NCI-H2196 (cell line): ENCODE measurements around the gene TTC39B.

Source experiments
- DNase-seq: peaks from one replicate; lab custom pipeline; 2025; ENCODE audit not compliant: unreplicated experiment; lab: John Stamatoyannopoulos, UW

The TTC39B gene

DNA sequence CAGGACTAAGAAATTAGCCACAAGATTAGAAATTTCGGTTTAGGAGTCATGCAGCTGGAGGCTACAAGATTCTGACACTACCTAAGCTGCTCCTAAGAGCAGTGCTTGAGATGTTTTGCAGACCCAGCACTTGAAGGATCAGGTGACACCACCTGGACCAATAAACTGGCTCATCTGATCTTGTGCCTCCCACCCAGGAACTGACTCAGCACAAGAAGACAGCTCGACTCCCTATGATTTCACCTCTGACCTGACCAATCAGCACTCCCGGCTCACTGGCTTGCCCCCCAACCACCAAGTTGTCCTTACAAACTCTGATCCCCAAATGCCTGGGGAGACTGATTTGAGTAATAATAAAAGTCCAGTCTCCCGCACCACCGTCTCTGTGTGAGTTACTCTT lies 170.4 kb downstream of the TTC39B start:
- DNase-seq = no peak

DNA sequence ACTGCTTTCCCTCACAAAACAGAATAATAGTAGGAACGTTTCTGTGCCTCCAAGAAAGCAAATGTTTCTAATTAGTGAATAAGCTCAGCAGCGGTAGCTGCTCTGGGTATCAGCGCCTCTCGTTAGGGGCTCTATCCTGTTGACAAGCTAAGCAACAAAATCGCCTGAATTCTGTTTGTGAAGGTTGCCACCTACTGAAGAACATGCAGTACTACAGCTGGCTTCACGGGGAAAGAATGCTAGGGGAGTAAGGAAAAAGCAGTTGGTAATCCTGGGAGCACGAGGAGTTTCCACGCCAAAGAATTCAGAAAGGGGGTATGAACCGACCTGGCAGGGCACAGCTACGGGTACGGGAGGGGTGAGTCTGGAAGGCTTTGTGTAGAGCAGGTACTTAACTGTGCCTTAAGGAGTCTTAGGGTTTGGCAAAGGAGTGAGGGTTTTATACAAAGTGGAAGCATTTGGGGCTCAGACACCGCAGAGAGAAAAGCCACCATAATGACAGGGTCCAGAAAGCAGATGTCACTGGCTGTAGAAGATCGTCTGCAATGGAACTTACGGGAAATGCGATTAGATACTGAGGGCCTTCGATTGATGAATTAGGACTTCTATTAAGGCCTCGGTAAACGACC lies 171.7 kb downstream of the TTC39B start:
- DNase-seq = peak; percentile 93

DNA sequence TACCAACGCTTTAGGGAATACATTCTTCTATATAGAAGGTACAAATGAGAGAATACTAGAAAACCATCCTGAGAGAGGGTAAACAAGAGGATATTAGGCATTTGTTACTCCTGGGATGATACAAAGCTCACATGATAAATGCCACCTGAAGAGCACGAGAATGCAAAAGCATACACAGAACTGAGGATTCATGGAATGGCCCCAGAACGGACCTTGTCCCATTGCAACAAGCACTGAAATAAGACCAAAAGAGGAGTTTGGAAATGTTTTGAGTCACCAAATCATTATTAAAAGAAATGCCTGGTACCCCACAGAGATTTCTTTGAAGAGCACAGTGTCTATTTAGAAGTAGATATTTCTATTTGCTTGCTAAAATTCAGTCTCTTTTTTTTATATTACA lies 173.5 kb downstream of the TTC39B start:
- DNase-seq = no peak

DNA sequence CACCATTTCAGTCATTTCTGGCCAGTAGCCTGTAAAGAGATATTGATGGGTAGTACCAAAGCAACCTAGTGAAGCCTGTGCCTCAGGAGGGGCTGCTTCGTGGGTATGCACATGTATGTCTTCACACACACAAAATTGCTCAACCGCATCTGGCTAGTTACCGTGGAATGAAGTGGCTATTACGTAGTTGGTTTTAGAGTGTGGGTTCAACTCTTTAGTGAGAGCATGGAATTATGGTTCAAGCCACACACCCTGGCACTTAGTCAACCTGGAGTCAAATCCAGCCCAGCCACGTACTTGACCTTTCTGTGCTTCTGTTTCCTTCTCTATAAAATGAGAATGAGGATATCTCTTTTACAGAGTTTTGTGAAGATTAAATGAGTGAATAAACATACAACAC lies 174.9 kb downstream of the TTC39B start:
- peak; percentile 41 for DNase-seq

DNA sequence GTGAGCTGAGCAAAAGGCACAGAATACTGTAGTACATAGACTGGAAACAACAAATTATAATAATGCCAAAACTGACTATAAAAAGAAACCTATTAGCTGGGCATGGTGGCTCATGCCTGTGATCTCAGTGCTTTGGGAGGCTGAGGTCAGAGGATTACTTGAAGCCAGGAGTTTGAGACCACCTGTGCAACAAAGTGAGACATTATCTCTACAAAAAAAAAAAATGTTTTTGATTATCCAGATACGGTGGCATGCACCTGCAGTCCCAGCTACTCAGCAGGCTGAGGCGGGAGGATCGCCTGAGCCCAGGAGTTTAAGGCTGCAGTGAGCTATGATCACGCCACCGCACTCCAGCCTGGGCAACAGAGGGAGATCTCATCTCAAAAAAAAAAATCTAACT lies 175.9 kb downstream of the TTC39B start:
- no peak for DNase-seq

DNA sequence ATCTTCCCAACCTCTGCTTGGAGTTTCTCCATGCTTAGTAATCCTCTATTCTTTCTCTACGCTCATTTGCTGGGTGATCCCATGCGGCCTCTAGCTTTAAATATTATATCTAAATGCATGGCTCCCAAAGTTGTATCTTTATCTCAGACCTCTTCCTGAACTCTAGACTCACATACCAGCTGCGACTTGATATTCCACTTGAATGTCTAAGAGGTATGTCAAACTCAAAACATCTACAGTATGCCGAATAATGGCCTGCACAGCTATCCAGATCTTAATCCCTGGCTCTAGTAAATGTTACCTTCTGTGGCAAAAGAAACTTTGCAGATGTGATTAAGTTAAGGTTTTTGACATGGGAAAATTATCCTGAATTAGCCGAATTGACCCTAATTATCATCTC lies 179.2 kb downstream of the TTC39B start:
- no peak for DNase-seq

DNA sequence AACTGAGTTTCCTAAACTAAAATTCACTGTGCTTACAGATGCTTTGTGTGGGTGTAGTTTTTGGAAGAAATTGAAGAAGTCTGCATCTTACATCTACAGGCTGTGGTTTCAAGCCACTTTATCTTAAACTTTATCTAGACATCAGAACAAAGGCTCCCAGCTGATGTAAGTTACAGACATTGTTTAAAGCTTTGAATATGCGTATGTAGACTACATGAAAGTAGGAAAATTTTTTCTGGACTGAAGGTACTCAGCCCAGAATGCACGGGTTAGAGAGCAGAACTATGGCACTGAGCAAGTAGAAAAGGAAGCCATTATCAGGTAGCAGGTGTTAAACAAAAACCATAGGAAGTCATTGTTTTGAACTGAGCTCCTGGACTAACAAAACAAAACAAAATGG lies 185.4 kb downstream of the TTC39B start:
- no peak for DNase-seq

DNA sequence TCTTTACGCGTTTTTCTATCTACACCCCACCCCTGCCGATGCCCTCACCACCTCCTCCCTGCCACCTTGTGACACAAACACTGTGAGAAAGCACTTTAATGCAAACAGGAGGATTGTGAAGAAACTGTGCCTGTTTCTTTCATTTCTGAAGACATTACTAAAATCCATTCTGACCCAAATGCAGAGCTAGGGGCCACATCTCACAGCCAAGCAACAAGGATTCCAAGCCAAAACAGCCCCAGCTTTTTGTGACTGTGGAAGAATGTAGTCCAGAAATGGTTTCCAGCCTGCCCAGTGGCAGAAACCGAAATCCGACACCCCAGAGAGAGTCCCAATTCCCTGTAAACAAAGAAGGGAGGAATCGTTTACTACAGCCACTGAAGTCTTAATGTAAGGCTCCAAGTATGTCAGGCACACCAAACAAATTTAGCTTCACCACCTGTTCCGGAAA lies 190.9 kb downstream of the TTC39B start:
- DNase-seq = no peak

DNA sequence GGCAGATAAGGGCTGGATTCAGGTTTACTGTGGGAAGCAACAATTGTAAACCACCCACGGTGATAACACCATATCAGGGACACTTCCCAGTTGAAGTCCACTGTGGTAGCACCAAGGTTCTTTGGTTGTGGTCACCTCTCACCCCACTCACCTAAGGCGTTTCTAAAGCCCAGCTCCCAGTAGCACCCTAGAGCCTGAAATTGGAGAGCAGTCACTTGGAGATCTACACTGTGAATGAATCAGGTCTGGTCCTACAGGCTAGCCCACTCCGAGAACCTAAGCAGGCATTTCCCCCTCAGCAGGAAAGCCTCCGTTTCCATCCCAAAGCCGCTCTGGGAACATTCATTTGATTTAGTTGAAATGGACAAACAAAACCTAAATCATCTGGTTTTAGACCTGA lies 191.3 kb downstream of the TTC39B start:
- no peak for DNase-seq

DNA sequence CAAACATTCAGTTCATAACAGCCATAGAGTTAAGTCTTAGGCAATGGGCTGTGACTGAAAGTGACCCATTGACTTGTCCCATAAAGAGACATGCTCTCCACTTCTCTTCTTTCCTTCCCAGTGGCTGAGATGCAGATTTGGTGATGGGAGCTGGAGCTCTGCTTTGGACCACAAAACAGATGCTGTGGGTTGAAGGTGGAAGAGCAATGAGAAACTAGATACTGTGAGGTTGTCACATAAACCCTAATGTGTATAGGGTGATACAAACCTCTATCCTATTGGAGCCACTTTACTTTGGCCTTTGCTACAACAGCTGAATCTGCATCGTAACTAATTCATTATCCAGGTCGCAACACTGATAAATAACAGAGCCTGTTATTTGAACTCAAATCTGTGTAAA lies 192.0 kb downstream of the TTC39B start:
- no peak for DNase-seq
